ENCODE results near the gene PRKAR1B. TPM values are rescaled to one million over a fixed set of nuclear protein-coding genes. Genes with fewer than 3 reads are reported as not detected.

PRKAR1B gene
- total RNA-seq, 4 donors from 2014 or later = 3.8 to 11.6 (median 6.3) TPM

GRCh38 chr7:542713-543500 is 184.2 kb downstream of the PRKAR1B start:
- TF ChIP-seq CTCF (IDR thresholded peaks at IDR 0.05; ENCODE audit: low read depth) = no peak

GRCh38 chr7:542131-542712 is 184.9 kb downstream of the PRKAR1B start:
- TF ChIP-seq CTCF (IDR thresholded peaks at IDR 0.05; ENCODE audit: low read depth) = no peak

GRCh38 chr7:541661-542060 is 185.4 kb downstream of the PRKAR1B start:
- TF ChIP-seq CTCF (IDR thresholded peaks at IDR 0.05; ENCODE audit: low read depth) = no peak

GRCh38 chr7:540997-541396 is 186.1 kb downstream of the PRKAR1B start:
- no peak for TF ChIP-seq CTCF (IDR thresholded peaks at IDR 0.05; ENCODE audit: low read depth)

GRCh38 chr7:540579-540978 is 186.5 kb downstream of the PRKAR1B start:
- no peak for TF ChIP-seq CTCF (IDR thresholded peaks at IDR 0.05; ENCODE audit: low read depth)

GRCh38 chr7:539731-540411 is 187.2 kb downstream of the PRKAR1B start:
- TF ChIP-seq CTCF (IDR thresholded peaks at IDR 0.05; ENCODE audit: low read depth) = no peak

All from subcutaneous adipose tissue (tissue), 4 donors.